HG03521 (cell line): ENCODE measurements around the gene TDRKH.

Experiments
- ATAC-seq: cut with Tn5 transposase; IDR thresholded peaks from one replicate; pipeline ENCODE4 v1.9.1; 2021; ENCODE audit warnings: mild to moderate bottlenecking, moderate library complexity; ENCODE audit not compliant: unreplicated experiment

Gene TDRKH, protein sequence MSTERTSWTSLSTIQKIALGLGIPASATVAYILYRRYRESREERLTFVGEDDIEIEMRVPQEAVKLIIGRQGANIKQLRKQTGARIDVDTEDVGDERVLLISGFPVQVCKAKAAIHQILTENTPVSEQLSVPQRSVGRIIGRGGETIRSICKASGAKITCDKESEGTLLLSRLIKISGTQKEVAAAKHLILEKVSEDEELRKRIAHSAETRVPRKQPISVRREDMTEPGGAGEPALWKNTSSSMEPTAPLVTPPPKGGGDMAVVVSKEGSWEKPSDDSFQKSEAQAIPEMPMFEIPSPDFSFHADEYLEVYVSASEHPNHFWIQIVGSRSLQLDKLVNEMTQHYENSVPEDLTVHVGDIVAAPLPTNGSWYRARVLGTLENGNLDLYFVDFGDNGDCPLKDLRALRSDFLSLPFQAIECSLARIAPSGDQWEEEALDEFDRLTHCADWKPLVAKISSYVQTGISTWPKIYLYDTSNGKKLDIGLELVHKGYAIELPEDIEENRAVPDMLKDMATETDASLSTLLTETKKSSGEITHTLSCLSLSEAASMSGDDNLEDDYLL

DNA sequence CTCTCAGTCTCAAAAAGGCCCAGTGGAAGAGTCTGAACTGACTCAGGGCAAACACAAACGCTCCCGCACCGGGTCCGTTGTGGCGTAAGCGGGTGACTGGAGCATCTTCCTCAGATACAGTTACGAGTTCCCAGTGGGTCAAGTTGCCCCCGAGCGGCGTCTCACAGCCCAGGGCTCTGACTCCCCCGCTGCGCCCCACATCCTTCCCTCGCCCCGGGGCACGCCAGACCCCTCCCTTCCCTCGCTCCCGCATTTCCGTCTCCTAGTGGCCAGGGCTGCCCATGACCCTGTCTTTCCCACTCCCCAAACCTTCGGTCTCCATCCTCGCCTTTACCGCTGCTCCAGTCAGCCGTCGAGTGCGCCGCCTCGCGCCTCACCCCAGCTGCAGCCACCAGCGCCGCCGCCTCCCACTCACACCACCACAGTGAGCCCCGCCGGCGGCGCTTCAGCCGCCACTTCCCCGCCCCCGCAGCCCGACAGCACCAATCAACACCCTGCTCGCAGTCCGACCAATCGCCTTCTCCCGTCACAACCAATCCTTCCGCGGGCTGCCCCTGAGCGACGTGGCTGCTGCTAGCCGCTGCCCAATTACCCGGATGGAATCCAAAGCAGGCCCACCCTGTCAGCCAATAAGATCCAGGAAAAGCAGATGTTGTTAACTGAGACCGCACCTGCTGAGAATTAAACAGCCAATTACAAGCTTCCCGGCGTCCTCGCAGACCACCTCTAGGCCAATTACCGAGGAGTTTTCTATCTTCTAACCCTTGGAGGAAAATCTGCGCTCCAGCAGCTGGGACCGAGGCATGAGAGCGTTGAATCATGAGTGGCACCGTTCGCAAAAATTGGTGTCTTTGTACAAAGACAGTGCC, at the start of gene TDRKH:
TDRKH (minus strand) TSS at position 430 of the 869 bp plus-strand sequence. CDS start 7,478 bp downstream, outside the sequence.
- ATAC-seq = peak; percentile 96

DNA sequence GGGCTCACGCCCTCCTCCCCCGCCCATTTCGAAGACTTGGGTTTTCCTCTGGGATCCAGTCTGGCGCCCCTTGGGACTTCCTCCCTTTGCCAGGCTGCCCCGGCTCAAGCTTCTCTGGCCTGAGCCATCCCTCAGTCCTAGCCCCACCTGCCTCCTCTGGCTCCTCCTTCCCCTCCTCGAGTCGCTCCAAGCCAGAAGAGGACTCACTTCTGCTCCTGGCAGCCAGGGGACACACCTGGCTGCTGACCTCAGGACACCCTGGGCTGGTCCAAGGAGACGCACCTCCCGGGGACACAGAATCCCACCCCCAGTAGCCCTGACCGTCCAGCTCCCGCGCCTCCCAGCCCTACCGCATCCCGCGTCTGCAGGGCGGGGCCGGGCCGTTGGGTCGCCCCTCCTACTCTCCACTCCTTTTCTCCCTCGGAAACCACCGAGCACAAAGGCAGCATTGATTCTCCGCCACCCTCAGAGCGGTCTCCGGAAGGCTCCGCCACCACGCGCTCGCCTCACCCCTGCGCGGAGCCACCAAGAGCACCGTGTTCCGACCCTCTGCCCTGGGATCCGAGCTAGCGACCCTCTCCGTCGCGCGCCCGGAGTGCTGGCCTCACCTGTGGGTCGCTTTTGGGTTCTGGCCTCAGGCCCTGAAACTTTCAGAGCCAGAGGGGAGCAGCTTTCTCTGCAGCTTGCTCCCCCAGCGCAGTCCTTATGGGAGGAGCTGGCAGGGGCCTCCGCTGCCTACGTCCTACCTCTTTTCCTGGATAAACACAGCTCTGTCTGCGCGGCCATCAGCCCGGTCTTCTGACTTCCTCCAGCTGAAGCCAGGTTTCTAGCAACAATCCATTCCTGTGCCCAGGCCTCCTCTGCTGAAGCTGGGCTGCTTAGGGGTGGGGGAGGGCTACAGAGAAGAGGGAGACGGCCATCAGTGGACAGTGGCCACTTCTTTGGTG, 49.4 kb upstream of the TDRKH start, which contains the start of gene C2CD4D:
C2CD4D (minus strand) TSS at position 364 of the 947 bp plus-strand sequence. CDS start 831 bp downstream, outside the sequence.
- no peak for ATAC-seq

DNA sequence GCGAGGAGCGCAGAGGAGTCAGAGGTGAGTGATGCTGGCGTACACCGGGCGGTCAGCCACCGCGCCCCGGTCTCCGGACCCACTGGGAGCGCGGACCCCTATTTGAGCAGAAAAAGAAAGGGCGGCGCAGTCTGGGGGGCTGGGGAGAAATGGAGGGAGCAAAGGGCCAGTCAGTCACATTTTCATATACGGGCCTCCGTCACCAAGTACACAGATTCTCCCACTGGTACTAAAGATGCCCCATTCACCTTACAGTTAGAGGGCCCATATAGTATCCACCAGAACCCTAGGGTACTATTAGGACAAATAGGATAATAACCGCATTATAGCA, 48.7 kb upstream of the TDRKH start:
- ATAC-seq = no peak

DNA sequence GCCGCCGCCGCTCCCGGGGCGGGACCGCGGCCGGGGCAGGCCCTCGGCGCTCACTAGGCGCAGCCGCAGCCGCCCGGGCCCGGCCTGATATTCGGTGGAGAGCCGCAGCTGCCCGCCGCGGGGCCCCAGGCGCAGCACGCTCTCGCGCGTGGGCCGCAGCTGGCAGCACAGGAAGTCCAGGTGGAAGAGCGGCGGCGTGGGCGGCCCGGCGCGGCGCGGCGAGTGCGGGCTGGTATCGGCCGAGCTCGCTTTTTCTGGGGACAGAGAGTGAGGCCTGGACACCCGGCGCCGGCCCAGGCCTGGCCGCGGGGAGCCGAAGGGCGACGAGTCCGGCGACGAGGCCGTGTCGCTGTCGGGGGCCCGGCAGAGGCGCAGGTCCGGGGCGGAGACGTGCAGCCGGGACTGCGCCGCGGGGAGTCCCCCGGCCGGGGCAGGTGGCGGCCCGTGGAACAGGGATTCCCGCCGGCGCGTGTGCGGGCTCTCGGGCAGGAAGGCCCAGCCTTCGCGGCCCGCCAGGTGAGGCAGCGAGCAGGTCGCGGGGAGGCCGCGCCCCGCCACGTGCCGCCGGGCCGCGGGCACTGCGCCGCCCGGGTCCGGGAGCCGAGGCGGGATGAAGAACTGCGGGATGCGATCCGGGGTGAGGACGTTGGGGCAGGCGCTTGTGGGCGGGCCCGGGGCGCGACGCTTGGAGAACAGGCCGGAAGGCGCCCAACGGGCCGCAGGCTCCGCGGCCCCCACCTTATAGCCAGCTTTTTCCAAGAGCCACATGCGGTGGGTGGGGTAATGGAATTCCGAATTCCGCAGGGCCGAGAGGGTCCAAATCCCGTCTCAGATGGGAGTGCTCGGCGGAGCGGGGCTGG, 48.2 kb upstream of the TDRKH start:
- no peak for ATAC-seq

DNA sequence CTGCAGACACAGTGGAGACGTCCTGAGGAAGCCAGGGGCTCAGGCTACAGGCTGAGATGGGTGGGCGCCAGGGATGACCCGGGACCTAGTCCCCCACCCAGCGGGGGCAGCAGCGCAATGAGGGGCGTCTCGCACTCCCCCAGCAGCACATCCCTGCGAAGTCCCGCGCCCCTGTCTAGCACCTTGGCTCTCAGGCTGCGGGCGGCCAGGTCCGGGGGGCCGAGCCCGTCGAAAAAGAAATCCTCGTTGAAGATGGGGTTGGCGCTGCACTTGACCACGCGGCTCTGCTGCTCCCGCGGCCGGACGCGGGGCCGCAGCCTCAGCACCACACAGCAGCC, 47.6 kb upstream of the TDRKH start:
- ATAC-seq = no peak

DNA sequence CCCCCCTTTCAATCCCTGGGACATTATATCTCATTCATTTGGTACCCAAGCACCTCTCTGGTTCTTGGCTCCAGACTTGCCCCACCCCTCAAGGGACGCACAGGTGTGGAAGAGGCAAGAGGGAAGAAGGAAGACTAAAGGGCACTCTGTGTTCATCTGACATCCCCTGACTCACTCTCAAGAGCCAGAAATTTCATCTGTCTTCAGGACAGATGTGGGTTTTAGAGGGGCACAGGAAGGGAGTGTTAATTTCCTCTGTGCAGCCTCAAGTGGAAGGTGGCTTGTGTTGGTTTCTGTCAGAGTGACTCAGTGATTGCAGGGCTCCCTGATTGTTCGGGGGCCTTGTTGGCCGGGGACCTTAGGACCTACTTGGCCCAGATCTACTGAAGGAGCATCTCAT, 46.9 kb upstream of the TDRKH start:
- no peak for ATAC-seq

DNA sequence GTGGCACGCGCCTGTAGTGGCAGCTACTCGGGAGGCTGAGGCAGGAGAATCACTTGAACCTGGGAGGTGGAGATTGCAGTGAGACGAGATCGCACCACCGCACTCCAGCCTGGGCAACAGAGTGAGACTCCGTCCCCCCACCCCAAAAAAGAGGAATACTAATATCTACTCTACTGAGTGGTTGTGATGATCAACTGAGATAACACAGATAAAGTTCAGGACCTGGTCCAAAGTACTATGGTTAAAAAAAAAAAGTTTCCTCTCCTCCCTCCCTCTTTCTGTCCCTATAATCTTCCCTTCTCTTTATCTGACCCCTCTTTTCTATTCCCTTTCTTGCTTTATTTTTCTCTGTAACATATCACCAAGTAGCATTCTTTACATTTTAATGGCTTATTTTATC, 45.3 kb upstream of the TDRKH start:
- ATAC-seq = no peak

DNA sequence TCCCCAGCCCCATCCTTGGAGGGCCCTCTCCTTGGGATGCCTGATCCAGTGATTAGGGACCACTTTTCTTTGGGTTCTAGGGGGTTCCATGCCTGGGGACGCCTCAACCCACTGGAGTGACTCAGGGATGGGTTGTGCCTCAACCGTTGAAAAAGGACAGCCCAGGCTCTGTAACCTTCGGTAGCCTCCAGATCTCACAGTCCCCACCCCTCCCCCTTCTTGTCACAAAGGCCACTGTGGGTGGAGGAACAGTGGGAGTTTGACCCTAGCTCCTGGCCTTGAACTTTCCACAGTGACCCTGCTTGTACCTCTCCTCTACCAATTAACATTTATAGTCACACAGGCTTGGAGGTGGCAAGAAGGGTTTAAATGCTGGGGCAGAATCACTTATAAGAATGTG, 43.9 kb upstream of the TDRKH start:
- no peak for ATAC-seq

DNA sequence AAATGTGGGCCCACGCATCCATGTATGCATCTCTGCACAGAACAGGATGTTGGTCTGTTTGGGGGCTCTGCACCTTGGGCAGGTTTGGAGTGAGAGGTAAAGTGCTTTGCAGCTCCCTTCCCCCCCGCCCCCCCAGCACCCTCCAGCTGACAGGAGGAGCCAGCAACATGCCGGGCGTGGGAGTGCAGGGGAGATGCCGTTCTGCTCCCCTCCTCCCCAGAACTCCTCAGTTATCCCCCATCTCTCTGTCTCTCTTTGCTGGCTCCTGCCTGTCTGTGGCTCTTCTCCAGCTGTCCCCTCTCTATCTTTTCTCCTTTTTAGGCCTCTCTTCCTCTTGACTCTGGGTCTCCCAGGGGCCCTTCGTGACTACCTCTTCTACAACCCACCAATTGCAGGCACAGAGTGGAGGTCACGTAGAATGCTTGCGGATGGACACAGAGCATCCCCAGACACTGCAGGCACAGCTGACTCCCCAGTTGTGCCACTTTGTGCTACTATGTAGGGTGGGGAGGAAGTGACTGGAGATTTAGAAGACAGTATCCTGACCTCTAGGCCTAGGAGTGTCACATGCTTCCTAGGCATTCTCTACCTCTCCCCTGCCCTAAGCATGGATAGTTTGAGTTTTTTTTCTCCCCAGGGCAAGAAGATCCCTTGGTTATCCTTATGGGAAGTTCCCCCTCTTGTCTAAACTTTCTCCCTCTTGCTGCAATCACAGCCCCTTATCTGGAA, 43.0 kb upstream of the TDRKH start:
- ATAC-seq = no peak

DNA sequence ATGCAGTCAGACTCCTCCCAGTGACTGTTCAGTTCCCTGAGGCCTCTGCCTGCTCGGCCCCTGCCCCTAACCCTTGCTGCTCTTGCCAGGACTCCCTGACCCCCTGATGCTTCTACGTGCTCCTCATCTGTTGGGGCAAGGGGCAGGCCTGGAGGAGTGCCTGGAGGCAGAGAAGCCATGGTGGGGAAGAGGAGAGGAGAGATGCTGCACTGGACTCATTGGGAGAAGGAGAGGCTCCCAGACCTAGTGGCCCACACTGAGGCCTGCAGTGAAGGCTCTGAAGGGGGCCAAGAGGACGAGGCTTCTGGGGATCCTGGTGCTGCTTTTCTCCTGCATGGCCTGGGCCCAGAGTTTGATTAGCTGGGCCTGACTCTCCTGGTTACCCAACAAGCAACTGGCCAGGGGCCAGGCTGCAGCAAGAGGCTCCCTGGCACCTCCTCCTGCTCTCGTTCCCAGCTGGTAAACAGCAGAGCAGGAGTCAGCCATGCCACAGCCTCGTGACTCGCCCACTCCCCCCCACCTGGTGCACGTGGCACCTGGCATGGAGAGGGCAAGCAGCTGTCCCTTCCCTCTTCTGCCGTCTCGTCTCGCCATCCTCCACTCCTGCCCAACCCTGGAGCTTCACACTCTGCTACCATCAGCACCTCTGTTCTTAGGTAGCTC, 42.1 kb upstream of the TDRKH start:
- ATAC-seq = no peak

DNA sequence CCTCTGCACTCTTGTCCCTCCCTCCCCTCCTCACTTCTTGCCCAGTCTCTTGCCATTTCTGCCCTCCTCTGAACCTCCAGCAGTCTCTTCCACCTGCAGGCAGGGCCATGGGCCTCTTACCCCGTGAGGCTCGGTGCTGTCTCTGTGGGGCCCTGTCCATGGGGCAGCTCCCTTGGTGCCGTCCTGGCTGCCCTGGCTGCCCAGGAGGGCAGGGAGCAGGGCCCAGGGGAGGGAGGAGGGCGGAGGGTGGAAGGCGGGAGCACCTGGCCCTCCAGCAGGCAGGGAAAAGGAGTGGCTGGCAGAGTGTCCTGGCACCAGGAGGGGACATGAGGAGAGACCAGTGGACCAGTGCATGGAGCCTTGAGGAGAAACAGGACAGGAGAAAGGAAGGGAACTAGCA, 41.3 kb upstream of the TDRKH start, which contains the start of gene RORC:
RORC (minus strand) TSS at position 198 of the 400 bp plus-strand sequence; CDS start at position 160, 38 bp downstream.
- ATAC-seq = no peak

DNA sequence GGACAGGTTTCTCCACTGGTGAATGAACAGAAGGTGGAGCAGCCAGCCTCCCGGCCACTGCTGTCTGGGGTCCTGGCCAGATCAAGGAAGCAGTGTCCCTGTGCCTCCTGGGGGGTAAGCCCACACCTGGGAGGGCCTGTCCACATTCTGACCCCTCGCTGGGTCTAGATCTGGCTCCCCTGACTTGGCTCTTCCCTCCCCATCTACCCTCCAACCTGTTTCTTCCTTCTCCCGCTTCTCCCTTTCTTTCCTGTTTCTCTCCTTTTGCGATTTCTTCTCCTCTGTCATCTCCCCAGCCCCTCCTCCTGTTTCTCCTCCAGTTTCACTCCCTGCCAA, 40.9 kb upstream of the TDRKH start:
- ATAC-seq = no peak

DNA sequence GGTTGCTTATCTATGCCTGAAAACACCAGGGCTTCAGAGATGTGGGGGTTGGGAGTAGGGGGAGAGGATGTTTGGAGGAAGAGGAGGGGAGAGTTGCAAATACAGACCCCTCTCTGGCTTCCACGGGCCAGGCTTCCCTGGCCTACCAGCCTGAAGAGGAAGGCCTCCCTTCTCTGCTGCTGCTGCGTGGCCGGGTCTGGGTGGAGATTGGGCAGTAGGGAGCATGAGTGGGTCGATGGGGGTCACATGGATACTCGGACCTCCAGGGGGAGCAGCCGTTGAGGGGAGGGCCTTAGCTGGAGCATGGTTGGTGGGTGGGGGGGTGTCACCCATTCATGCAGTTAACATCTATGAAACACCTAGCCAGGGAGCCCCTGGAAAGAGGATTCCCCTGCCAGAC, 39.8 kb upstream of the TDRKH start:
- ATAC-seq = no peak

DNA sequence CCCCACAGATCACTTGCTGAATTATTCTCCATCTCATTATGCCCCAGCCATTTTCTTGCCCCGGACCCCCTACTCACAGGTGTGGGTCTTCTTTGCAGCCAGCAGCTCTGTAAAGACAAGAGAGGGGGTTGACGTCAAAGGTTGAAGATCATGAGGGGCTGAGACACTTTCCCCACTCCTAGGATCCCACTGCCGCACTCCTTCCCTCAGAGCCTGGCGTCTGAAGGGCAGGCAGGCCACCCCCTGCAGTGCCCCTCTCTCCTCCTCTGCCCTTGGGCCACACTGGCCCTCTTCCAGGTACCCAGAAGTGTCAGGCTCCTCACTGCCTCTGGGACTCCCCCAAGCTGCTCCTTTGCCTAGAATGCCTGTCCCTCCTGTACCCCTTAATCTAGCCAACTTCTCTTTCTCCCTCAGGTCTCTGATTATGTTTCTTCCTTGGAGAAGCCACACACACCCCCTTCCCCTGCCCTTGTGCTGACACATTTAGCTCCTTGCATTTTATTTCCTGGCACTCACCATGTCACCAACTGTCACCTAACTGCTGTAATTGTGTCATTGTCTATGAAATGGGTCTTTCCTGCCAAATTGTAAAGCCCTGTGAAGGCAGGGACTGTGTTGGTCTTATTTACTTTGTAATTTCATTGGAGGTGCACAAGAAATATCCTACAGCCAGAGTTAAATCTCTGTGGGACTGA, 39.2 kb upstream of the TDRKH start:
- ATAC-seq = no peak

DNA sequence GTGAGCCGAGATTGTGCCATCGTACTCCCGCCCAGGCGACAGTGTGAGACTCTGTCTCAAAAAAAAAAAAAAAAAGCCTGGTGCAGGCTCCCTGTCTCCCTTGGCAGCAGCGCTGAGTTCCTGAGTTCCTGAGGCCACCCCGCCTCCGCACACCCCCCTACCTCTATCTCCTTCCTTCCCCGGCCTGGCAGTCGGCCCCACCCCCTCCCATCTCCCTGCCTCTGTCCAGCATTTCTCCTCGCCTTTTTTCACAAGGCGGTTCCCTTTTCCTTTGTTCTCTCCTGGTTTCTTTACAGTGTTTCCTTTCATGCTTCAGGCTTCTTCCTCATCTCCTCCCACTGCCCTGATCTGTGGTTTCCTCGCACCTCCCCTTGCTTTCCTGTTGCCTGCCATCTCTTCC, 38.6 kb upstream of the TDRKH start:
- no peak for ATAC-seq

DNA sequence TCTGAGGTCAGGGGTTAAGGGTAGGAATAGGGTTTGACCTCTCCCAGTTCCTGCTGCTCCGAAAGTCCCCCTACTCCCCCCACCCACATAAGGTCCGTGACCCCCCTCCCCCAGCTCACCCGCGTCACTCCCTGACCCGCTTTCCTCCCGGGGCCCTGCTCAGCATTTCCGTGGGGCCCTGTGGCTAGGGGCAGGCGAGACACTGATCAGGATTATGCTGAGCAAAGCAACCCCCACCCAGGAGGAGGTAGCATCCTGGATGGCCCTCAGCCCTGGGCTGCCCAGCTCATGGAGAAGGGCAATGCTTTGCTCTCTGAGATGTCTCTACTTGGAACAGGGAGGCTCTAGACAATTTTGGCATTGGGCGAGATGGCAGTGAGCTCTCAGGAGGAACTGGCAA, 37.6 kb upstream of the TDRKH start:
- no peak for ATAC-seq

DNA sequence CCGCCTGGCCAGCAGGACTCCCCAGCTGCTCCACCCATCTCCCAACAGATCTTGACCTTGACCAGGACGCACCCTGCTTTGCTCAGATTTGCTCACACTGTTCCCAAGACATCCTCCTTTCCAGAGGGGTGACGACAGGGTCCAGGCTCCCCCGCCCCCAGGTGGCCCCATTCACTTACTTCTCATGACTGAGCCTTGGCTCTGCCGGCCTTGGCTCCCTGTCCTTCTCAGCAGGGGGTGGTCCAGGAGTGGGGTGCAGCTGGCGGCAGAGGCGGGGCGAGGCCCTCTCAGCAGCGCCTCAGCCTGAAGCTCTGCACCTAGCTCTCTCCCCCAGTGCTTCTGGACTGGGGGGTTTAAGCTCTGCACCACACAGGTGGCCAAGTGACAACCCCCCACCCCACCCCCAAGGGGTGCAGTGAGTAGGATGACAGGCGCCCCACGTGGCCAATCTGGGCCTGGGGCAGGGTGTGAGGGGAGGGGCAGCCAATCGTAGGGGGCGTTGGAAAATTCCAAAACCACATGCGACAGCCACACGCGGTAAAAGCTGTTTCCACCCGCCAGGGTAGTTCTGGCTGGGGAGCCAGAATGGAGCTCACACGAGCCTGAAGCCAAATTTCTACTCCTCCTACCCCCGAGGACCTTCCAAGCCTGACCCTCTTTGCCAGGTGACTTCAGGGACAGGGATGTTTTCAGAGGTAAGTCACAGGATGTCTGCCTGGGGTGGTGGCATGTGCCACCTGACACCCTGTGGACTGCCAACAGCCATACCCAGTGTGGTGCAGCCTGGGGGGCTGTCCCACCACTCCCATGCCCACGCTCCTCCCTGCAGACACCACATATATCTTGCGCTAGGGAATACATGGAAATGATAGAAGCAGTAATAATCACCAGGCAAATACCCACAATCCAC, 35.7 kb upstream of the TDRKH start:
- no peak for ATAC-seq
